K562 (cell line): ENCODE data around the gene ZSCAN5C. TPM values are rescaled to one million over a fixed set of nuclear protein-coding genes. Genes with fewer than 3 reads are reported as not detected.

Experiments
- ATAC-seq: fragments of 200-7000 bp; cut with Tn5 transposase; 3 replicates; pipeline ENCODE4 v1.9.1; 2020; ENCODE audit warnings: moderate library complexity
- BruUV-seq: library from RNA; stranded (reverse); fragments of 400-500 nt; replicated peaks from 2 replicates; lab custom pipeline; 2021; lab: Mats Ljungman, UMichigan
- CTCF ChIA-PET: fragments of 300-600 bp; formaldehyde crosslinking; extraction: SDS; loops from one replicate; lab custom pipeline; 2021; ENCODE audit warnings: low intra/inter-chr PET ratio; lab: Yijun Ruan, JAX
- POLR2A ChIA-PET: fragments of 300-600, 350-650 bp; sonication (Branson Sonifier 250); formaldehyde crosslinking; extraction: SDS; loops from one replicate; lab custom pipeline; 2021; ENCODE audit warnings: antibody characterized with exemption, inconsistent platforms; lab: Yijun Ruan, JAX
- DNase-seq, 4 experiments: peaks; one replicate each; pipeline versions ENCODE4 v3.0.0 to v3.0.0-alpha.2; 2011 to 2018; ENCODE audit warnings: low spot score in 3 of 4, mixed read lengths in 3 of 4; ENCODE audit errors: extremely low read depth in 1 of 4
- FAIRE-seq: peaks from 2 replicates; lab custom pipeline; 2011; peaks lifted over from hg19 to GRCh38; lab: Jason Lieb, UNC
- H2AFZ ChIP-seq: 2 replicates; pipeline ENCODE4 v1.6.0; 2011; ENCODE audit warnings: low read depth, low read length, control low read depth, inconsistent platforms
- H3K27ac ChIP-seq: fragments of 200-600 bp; 3 replicates; pipeline ENCODE4 v1.8.0; 2011; ENCODE audit warnings: low read depth, mild to moderate bottlenecking, control low read depth, inconsistent platforms, low read length, moderate library complexity, mixed read lengths; ENCODE audit errors: extremely low read depth
- H3K27me3 ChIP-seq, 2 experiments: fragments of 300-600 bp in 1 of 2; 2 replicates in 1 of 2; 3 replicates in 1 of 2; pipeline versions ENCODE4 v1.6.0 to v1.8.0; 2011; ENCODE audit warnings: inconsistent platforms in 2 of 2, low read length in 2 of 2, mild to moderate bottlenecking in 1 of 2, mixed read lengths in 1 of 2, moderate library complexity in 1 of 2; ENCODE audit not compliant: control insufficient read depth in 2 of 2, insufficient read depth in 2 of 2
- H3K36me3 ChIP-seq: fragments of 300-600 bp; 3 replicates; pipeline ENCODE4 v1.8.0; 2011; ENCODE audit warnings: mild to moderate bottlenecking, low read length, inconsistent platforms; ENCODE audit not compliant: control insufficient read depth, insufficient read depth
- H3K4me1 ChIP-seq, 2 experiments: fragments of 200-600 bp in 1 of 2; replicated peaks in 1 of 2; 2 replicates in 1 of 2; 3 replicates in 1 of 2; pipeline versions ENCODE4 v1.5.1 to v1.8.0; 2011; ENCODE audit warnings: inconsistent platforms in 2 of 2, low read length in 2 of 2, mild to moderate bottlenecking in 1 of 2, mixed read lengths in 1 of 2, moderate library complexity in 1 of 2; ENCODE audit not compliant: control insufficient read depth in 2 of 2, insufficient read depth in 2 of 2
- H3K4me2 ChIP-seq: 2 replicates; pipeline ENCODE4 v1.6.1; 2011; ENCODE audit warnings: low read length, control low read depth, inconsistent platforms, mixed read lengths; ENCODE audit not compliant: insufficient read depth
- H3K4me3 ChIP-seq: fragments of 200-600 bp; sonication (generic), shearing (Covaris generic); 2 replicates; pipeline ENCODE4 v1.5.1; 2016; ENCODE audit warnings: control low read depth, inconsistent platforms
- H3K79me2 ChIP-seq: fragments of 200-600 bp; 3 replicates; pipeline ENCODE4 v1.8.0; 2011; ENCODE audit warnings: low read length, inconsistent platforms; ENCODE audit not compliant: control insufficient read depth, insufficient read depth
- H3K9ac ChIP-seq, 2 experiments: 2 replicates each; pipeline versions ENCODE4 v1.6.0 to v1.6.1; 2011; ENCODE audit warnings: low read depth in 2 of 2, low read length in 2 of 2, control low read depth in 1 of 2, inconsistent platforms in 1 of 2, mild to moderate bottlenecking in 1 of 2, mixed read lengths in 1 of 2; ENCODE audit not compliant: insufficient read depth in 1 of 2
- H3K9me1 ChIP-seq: one replicate; pipeline ENCODE4 v1.6.0; 2011; ENCODE audit warnings: inconsistent platforms, mild to moderate bottlenecking, low read length, moderate library complexity; ENCODE audit not compliant: control insufficient read depth, insufficient read depth
- H3K9me3 ChIP-seq: replicated peaks from 2 replicates; pipeline ENCODE4 v1.5.1; 2011; ENCODE audit warnings: low read depth, low read length, inconsistent platforms; ENCODE audit not compliant: control insufficient read depth, insufficient read depth
- H4K20me1 ChIP-seq: replicated peaks from 2 replicates; pipeline ENCODE4 v1.6.1; 2011; ENCODE audit warnings: low read length, inconsistent platforms, mixed read lengths; ENCODE audit not compliant: control insufficient read depth, insufficient read depth
- CEBPG ChIP-seq, 3 experiments: fragments of 200-800 bp in 1 of 3; sonication (Bioruptor generic) in 1 of 3; sonication (generic) in 1 of 3; formaldehyde crosslinking in 1 of 3; IDR thresholded peaks in 2 of 3; conservative IDR thresholded peaks in 1 of 3; 2 replicates each; pipeline versions ENCODE4 v1.6.1 to v1.8.0; 2016 to 2022; ENCODE audit warnings: missing compliant biosample characterization in 2 of 3, missing genetic modification characterization in 2 of 3, mild to moderate bottlenecking in 1 of 3, missing genetic modification reagents in 1 of 3
- NFIC ChIP-seq: fragments of 450-650 bp; IDR thresholded peaks from 2 replicates; pipeline ENCODE4 v1.6.1; 2017; ENCODE audit warnings: mild to moderate bottlenecking, inconsistent platforms
- WGBS: fragments of 100-300 bp; shearing (Covaris generic); methylation state at CpG from one replicate; pipeline ENCODE4 v1.1.6; 2016; ENCODE audit warnings: low coverage, mixed read lengths; ENCODE audit not compliant: insufficient coverage; ENCODE audit errors: missing lambda C conversion rate; 5-methylcytosine and 5-hydroxymethylcytosine counted together
- in situ Hi-C: fragments of 300-500 bp; cut with MboI; formaldehyde crosslinking; loops from 4 replicates; pipeline ENCODE4 v1.15.0; 2018; ENCODE audit warnings: inconsistent platforms, mixed read lengths
- intact Hi-C: fragments of 100-400 bp; cut with micrococcal nuclease; formaldehyde crosslinking; loops from 2 replicates; pipeline ENCODE4 v1.14.2; 2022
- polyA plus RNA-seq, 8 experiments: library from polyadenylated mRNA; depleted of rRNA in 4 of 8; stranded (reverse) in 5 of 8; unstranded in 3 of 8; fragments of >200 nt; fragmentation: Nextera tagmentation in 2 of 8; fragmentation: Illumina TruSeq in 1 of 8; extraction: Ambion mirVana in 2 of 8; extraction: Trizol in 1 of 8; gene quantifications; 2 replicates each; pipeline versions ENCODE4 v1.2.1 to v1.2.3, GENCODE V29; 2011 to 2014; ENCODE audit warnings: inconsistent platforms in 1 of 8, missing spikeins in 1 of 8
- total RNA-seq, 7 experiments: library from RNA; depleted of rRNA in 6 of 7; stranded (reverse); fragments of >200 nt in 6 of 7; fragmentation: Illumina TruSeq in 2 of 7; extraction: Trizol in 2 of 7; gene quantifications; 2 replicates each; pipeline versions ENCODE4 v1.2.1 to v1.2.3, GENCODE V29; 2011 to 2021; ENCODE audit warnings: low replicate concordance in 1 of 7
- TF ChIP-seq, protein P1 (sequence below): IDR thresholded peaks from 2 replicates; pipeline ENCODE4 v1.6.1; 2011; ENCODE audit warnings: borderline replicate concordance, low read depth, mild to moderate bottlenecking, moderate library complexity, low read length; ENCODE audit not compliant: insufficient read depth, poor library complexity, severe bottlenecking
- TF ChIP-seq, protein P2 (sequence below), 3 experiments: IDR thresholded peaks in 2 of 3; conservative IDR thresholded peaks in 1 of 3; 2 replicates each; pipeline ENCODE4 v1.5.1; 2011 to 2012; ENCODE audit warnings: low read length in 3 of 3, mild to moderate bottlenecking in 3 of 3, control low read depth in 2 of 3, improper control_type of control experiment in 1 of 3, inconsistent platforms in 1 of 3, low read depth in 1 of 3, mixed read lengths in 1 of 3, moderate library complexity in 1 of 3; ENCODE audit not compliant: insufficient read depth in 2 of 3

The ZSCAN5C gene
- total and polyA plus RNA-seq, 9 of the 15 experiments (the other 6 are each of a cell fraction or from before 2014, with no cell fraction given): 0.07 TPM; not detected in 8

DNA sequence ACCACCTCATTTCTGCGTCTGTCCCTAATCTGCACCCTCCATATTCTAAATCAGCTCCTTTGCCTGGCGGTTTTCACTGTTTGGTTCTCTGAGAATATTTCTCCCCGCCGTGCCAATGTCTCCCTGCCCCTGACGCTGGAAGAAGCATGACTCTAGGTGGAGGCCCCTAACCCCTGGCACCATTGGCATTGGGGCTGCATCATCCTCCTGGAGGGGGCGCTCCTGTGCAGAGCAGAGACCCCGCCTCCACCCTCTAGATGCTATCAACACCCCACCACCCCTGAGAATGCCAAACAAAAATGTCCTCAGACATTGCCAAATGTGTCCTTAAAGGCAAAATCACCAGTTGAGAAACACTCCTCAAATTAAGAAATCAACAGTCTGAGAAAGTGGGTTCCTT is 11.0 kb upstream of the ZSCAN5C start:
- no peaks in the 10 kb centered on the region for H3K79me2 ChIP-seq
- peaks cover 3 to 6% of the 10 kb centered on the region in 2 experiments; a peak in 4 of 5 replicates for H3K4me1 ChIP-seq
- no peak for ATAC-seq
- no peak overlapping the region for H3K9ac ChIP-seq
- DNase-seq: no peak
- FAIRE-seq: no peak
- H3K27me3 ChIP-seq: no peaks in the 10 kb centered on the region; a peak in 2 of 5 replicates
- TF ChIP-seq CEBPG (CRISPR knock-in tag; IDR thresholded peaks at IDR 0.05) (no peak), CEBPG (tag; conservative IDR thresholded peaks at IDR 0.05 in 1 of 2, IDR thresholded peaks at IDR 0.05 in 1 of 2) (no peak), NFIC (no peak)
- TF ChIP-seq, protein P1, sequence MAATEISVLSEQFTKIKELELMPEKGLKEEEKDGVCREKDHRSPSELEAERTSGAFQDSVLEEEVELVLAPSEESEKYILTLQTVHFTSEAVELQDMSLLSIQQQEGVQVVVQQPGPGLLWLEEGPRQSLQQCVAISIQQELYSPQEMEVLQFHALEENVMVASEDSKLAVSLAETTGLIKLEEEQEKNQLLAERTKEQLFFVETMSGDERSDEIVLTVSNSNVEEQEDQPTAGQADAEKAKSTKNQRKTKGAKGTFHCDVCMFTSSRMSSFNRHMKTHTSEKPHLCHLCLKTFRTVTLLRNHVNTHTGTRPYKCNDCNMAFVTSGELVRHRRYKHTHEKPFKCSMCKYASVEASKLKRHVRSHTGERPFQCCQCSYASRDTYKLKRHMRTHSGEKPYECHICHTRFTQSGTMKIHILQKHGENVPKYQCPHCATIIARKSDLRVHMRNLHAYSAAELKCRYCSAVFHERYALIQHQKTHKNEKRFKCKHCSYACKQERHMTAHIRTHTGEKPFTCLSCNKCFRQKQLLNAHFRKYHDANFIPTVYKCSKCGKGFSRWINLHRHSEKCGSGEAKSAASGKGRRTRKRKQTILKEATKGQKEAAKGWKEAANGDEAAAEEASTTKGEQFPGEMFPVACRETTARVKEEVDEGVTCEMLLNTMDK: peak; percentile 19
- TF ChIP-seq, protein P2, sequence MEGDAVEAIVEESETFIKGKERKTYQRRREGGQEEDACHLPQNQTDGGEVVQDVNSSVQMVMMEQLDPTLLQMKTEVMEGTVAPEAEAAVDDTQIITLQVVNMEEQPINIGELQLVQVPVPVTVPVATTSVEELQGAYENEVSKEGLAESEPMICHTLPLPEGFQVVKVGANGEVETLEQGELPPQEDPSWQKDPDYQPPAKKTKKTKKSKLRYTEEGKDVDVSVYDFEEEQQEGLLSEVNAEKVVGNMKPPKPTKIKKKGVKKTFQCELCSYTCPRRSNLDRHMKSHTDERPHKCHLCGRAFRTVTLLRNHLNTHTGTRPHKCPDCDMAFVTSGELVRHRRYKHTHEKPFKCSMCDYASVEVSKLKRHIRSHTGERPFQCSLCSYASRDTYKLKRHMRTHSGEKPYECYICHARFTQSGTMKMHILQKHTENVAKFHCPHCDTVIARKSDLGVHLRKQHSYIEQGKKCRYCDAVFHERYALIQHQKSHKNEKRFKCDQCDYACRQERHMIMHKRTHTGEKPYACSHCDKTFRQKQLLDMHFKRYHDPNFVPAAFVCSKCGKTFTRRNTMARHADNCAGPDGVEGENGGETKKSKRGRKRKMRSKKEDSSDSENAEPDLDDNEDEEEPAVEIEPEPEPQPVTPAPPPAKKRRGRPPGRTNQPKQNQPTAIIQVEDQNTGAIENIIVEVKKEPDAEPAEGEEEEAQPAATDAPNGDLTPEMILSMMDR (IDR thresholded peaks at IDR 0.05 in 2 of 3, conservative IDR thresholded peaks at IDR 0.05 in 1 of 3; ENCODE audit: insufficient read depth in 2 of 3, low read depth in 1 of 3, low read length in 3 of 3): peak in 2 of 3 experiments; percentile 31 to 40; a peak in 5 of 6 replicates
- no peaks in the 10 kb centered on the region for H3K9me1 ChIP-seq
- no peak overlapping the region for H3K4me3 ChIP-seq
- H3K4me2 ChIP-seq: no peak overlapping the region
- in situ Hi-C loops (no loop called here), intact Hi-C loops (no loop called here)
- ChIA-PET CTCF (no interaction called here), POLR2A (interaction anchor here (1.1 kb wide), 1 partner anchor 9 kb away, joined by 3 read pairs; no protein-coding TSS in a partner anchor)
- H2AFZ ChIP-seq: no peak overlapping the region
- no peaks in the 10 kb centered on the region for H4K20me1 ChIP-seq
- 37% methylated on average over 4 of the region's 7 CpGs for WGBS
- H3K36me3 ChIP-seq: no peaks in the 10 kb centered on the region
- no peak overlapping the region for H3K27ac ChIP-seq
- BruUV-seq: no TSS peak
- H3K9me3 ChIP-seq: no peaks in the 10 kb centered on the region
